SK-N-SH (cell line): ENCODE data around the gene ADGRA1.

Experiments used
- CTCF ChIP-seq: fragments of 200-600 bp; sonication (generic); IDR thresholded peaks from 2 replicates; pipeline ENCODE4 v1.6.1; 2017; ENCODE audit warnings: antibody characterized with exemption, mild to moderate bottlenecking, moderate library complexity
- GABPA ChIP-seq: IDR thresholded peaks from 2 replicates; pipeline ENCODE4 v1.4.0; 2012; ENCODE audit warnings: low read depth, mild to moderate bottlenecking
- IRF3 ChIP-seq: fragments of 150-350 bp; IDR thresholded peaks from 2 replicates; pipeline ENCODE4 v1.6.1; 2016; ENCODE audit warnings: mild to moderate bottlenecking, low read depth, low read length
- MAX ChIP-seq: IDR thresholded peaks from 2 replicates; pipeline ENCODE4 v1.4.0; 2012; ENCODE audit warnings: low read depth
- YY1 ChIP-seq: IDR thresholded peaks from 2 replicates; pipeline ENCODE4 v1.4.0; 2012; ENCODE audit warnings: low read depth, mild to moderate bottlenecking

GRCh38 chr10:133103311-133103910 is 15.7 kb downstream of the ADGRA1 start:
- TF ChIP-seq GABPA = no peak
- no peak for TF ChIP-seq CTCF
- no peak for TF ChIP-seq IRF3
- TF ChIP-seq YY1 = no peak
- TF ChIP-seq MAX = no peak
